Measurements from ENCODE around the gene MT1HL1. TPM values are rescaled to one million over a fixed set of nuclear protein-coding genes. Genes with fewer than 3 reads are reported as not detected.

MT1HL1 gene
- total and polyA plus RNA-seq, 7 experiments from 2014 or later = not detected

DNA sequence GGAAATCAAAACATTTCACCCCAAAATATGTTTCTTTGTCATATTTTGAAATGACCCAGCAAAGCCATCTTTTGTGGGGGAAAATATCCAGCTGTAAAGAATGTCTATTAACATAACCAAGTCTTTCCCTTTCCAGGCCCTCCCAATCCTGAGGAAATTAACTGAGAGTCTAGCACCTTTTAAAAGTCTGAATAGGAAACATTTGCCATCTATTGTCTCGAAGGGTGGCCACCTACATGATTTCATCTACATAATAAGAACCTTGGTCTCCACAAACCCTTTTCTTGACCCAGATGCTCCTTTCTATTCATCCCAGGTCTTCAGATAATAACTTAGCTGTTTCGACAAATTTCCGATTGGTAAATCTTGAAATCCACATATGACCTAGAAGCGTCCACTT, 5.4 kb upstream of the MT1HL1 start:
- no peaks in the 10 kb centered on the region for H3K27me3 ChIP-seq (ENCODE audit: control insufficient read depth in 2 of 2, insufficient read depth in 2 of 2, low read length in 2 of 2)
- no peaks in the 10 kb centered on the region for H3K9me3 ChIP-seq (ENCODE audit: control insufficient read depth in 2 of 3, low read length in 3 of 3)
- ATAC-seq = no peak
- no peak for DNase-seq
- H3K27me3 Mint-ChIP-seq = peaks cover 0 to 13% (median 4%) of the 10 kb centered on the region in 5 donors
- no peaks in the 10 kb centered on the region for H3K36me3 ChIP-seq (ENCODE audit: control insufficient read depth in 2 of 3, insufficient read depth in 3 of 3, low read length in 3 of 3)
- no peaks in the 10 kb centered on the region for H3K36me3 Mint-ChIP-seq
- H3K9me3 Mint-ChIP-seq = peaks cover 0 to 2% (median 0%) of the 10 kb centered on the region in 11 donors
- CTCF ChIA-PET = no interaction called here
- no peaks in the 10 kb centered on the region for H3K4me1 ChIP-seq (ENCODE audit: control insufficient read depth in 2 of 2, insufficient read depth in 2 of 2, low read length in 2 of 2)
- H3K4me3 ChIP-seq (ENCODE audit: low read length) = no peak overlapping the region
- no peak overlapping the region for H3K27ac Mint-ChIP-seq
- H3K4me3 Mint-ChIP-seq = no peak overlapping the region
- intact Hi-C loops (cut with micrococcal nuclease) = no loop called here
- H3K4me1 Mint-ChIP-seq = no peaks in the 10 kb centered on the region
- POLR2A ChIA-PET = no interaction called here
- H3K27ac ChIP-seq (ENCODE audit: low read depth, low read length) = no peak overlapping the region

DNA sequence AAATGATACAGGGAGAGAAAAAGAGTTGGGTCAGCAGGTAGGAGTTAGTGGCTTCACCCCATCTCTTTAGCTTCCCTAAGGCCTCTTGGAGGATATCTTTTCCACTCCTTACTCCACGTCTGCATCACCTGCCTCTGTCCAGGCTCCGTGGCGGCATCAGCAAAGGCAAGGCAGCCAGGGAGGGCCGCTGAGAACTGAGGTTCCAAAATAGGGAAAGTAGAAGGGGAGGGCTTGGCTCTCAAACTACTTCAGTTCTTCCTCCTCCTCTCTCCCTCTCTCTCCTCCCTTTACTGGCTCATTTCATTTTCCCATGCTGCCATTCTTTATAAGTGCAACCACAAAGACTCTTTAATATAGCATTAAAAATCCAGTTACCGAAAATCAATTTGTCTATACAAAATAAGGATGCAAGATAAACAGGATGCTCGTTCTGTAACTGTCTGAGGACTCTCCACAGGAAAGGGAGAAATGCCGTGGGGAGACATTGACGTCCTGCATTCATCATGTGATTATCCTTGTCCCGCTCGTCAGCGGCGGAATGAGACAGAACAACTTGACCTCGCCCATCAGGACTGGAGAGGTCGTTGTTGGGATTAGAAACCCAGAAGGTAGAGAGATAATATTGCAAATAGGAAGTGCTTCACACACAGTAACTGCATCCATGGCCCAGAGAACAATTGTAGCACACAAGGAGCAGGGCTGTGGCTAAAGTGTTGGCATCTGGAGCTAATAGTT, 3.1 kb upstream of the MT1HL1 start:
- ChIA-PET POLR2A (no interaction called here), CTCF (no interaction called here)
- H3K9me3 Mint-ChIP-seq = peaks cover 0 to 2% (median 0%) of the 10 kb centered on the region in 11 donors
- no peak for DNase-seq
- ATAC-seq = no peak
- H3K4me1 Mint-ChIP-seq = no peaks in the 10 kb centered on the region
- Histone ChIP-seq H3K27ac (ENCODE audit: low read depth, low read length) (no peak overlapping the region), H3K4me3 (ENCODE audit: low read length) (no peak overlapping the region), H3K36me3 (ENCODE audit: control insufficient read depth in 2 of 3, insufficient read depth in 3 of 3, low read length in 3 of 3) (no peaks in the 10 kb centered on the region), H3K4me1 (ENCODE audit: control insufficient read depth in 2 of 2, insufficient read depth in 2 of 2, low read length in 2 of 2) (no peaks in the 10 kb centered on the region), H3K9me3 (ENCODE audit: control insufficient read depth in 2 of 3, low read length in 3 of 3) (no peaks in the 10 kb centered on the region), H3K27me3 (ENCODE audit: control insufficient read depth in 2 of 2, insufficient read depth in 2 of 2, low read length in 2 of 2) (no peaks in the 10 kb centered on the region)
- peaks cover 0 to 20% (median 7%) of the 10 kb centered on the region in 5 donors for H3K27me3 Mint-ChIP-seq
- no peak overlapping the region for H3K27ac Mint-ChIP-seq
- no peak overlapping the region for H3K4me3 Mint-ChIP-seq
- no peaks in the 10 kb centered on the region for H3K36me3 Mint-ChIP-seq
- intact Hi-C loops (cut with micrococcal nuclease) = no loop called here

- CTCF ChIA-PET = no interaction called here
- H3K4me3 Mint-ChIP-seq = no peak overlapping the region
- no peak for DNase-seq
- Histone ChIP-seq H3K9me3 (ENCODE audit: control insufficient read depth in 2 of 3, low read length in 3 of 3) (no peaks in the 10 kb centered on the region), H3K27ac (ENCODE audit: low read depth, low read length) (no peak overlapping the region), H3K4me1 (ENCODE audit: control insufficient read depth in 2 of 2, insufficient read depth in 2 of 2, low read length in 2 of 2) (no peaks in the 10 kb centered on the region), H3K27me3 (ENCODE audit: control insufficient read depth in 2 of 2, insufficient read depth in 2 of 2, low read length in 2 of 2) (no peaks in the 10 kb centered on the region), H3K36me3 (ENCODE audit: control insufficient read depth in 2 of 3, insufficient read depth in 3 of 3, low read length in 3 of 3) (no peaks in the 10 kb centered on the region), H3K4me3 (ENCODE audit: low read length) (no peak overlapping the region)
- ATAC-seq = no peak
- no peaks in the 10 kb centered on the region for H3K36me3 Mint-ChIP-seq
- no peak overlapping the region for H3K27ac Mint-ChIP-seq
- peaks cover 0 to 2% (median 0%) of the 10 kb centered on the region in 11 donors for H3K9me3 Mint-ChIP-seq
- POLR2A ChIA-PET = no interaction called here
- intact Hi-C loops (cut with micrococcal nuclease) = no loop called here
- H3K27me3 Mint-ChIP-seq = peaks cover 0 to 26% (median 11%) of the 10 kb centered on the region in 5 donors
- H3K4me1 Mint-ChIP-seq = no peaks in the 10 kb centered on the region
These were observed 1.4 kb upstream of the MT1HL1 start for GRCh38 chr1:237005674-237006073.

- Mint-ChIP-seq H3K36me3 (no peaks in the 10 kb centered on the region), H3K27me3 (peaks cover 0 to 26% (median 8%) of the 10 kb centered on the region in 5 donors), H3K4me3 (no peak overlapping the region), H3K4me1 (peaks cover 0 to 2% (median 0%) of the 10 kb centered on the region in 7 donors), H3K27ac (no peak overlapping the region), H3K9me3 (peaks cover 0 to 2% (median 0%) of the 10 kb centered on the region in 11 donors)
- intact Hi-C loops (cut with micrococcal nuclease) = no loop called here
- Histone ChIP-seq H3K4me3 (ENCODE audit: low read length) (no peak overlapping the region), H3K27me3 (ENCODE audit: control insufficient read depth in 2 of 2, insufficient read depth in 2 of 2, low read length in 2 of 2) (no peaks in the 10 kb centered on the region), H3K4me1 (ENCODE audit: control insufficient read depth in 2 of 2, insufficient read depth in 2 of 2, low read length in 2 of 2) (no peaks in the 10 kb centered on the region), H3K36me3 (ENCODE audit: control insufficient read depth in 2 of 3, insufficient read depth in 3 of 3, low read length in 3 of 3) (no peaks in the 10 kb centered on the region), H3K27ac (ENCODE audit: low read depth, low read length) (no peak overlapping the region), H3K9me3 (ENCODE audit: control insufficient read depth in 2 of 3, low read length in 3 of 3) (no peaks in the 10 kb centered on the region)
- ATAC-seq (no peak), DNase-seq (no peak)
- POLR2A ChIA-PET = no interaction called here
- CTCF ChIA-PET = no interaction called here
These were observed 725 bp downstream of the MT1HL1 start for GRCh38 chr1:237003516-237003915.

DNA sequence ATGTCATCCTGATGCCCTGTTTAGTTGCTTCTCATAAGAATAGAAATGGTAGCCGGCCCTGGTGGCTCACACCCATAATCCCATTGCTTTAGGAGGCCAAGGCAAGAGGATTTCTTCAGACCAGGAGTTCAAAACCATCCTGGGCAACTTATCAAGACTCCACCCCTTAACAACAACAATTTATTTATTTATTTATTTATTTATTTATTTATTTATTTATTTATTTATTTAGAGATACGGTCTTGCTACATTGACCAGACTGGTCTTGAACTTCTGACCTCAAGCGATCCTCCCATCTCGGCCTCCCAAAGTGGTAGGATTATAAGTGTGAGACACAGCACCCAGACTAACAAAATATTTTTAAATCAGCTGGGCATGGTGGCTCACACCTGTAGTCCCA, 4.0 kb downstream of the MT1HL1 start:
- ATAC-seq (no peak), DNase-seq (no peak)
- no peaks in the 10 kb centered on the region for H3K27me3 ChIP-seq (ENCODE audit: control insufficient read depth in 2 of 2, insufficient read depth in 2 of 2, low read length in 2 of 2)
- H3K9me3 ChIP-seq (ENCODE audit: control insufficient read depth in 2 of 3, low read length in 3 of 3) = no peaks in the 10 kb centered on the region
- H3K4me3 Mint-ChIP-seq = no peak overlapping the region
- no peaks in the 10 kb centered on the region for H3K4me1 ChIP-seq (ENCODE audit: control insufficient read depth in 2 of 2, insufficient read depth in 2 of 2, low read length in 2 of 2)
- CTCF ChIA-PET = no interaction called here
- H3K27ac ChIP-seq (ENCODE audit: low read depth, low read length) = no peak overlapping the region
- POLR2A ChIA-PET = no interaction called here
- peaks cover 0 to 2% (median 0%) of the 10 kb centered on the region in 11 donors for H3K9me3 Mint-ChIP-seq
- intact Hi-C loops (cut with micrococcal nuclease) = no loop called here
- no peaks in the 10 kb centered on the region for H3K36me3 Mint-ChIP-seq
- no peak overlapping the region for H3K4me3 ChIP-seq (ENCODE audit: low read length)
- H3K27me3 Mint-ChIP-seq = peaks cover 0 to 22% (median 7%) of the 10 kb centered on the region in 5 donors
- peaks cover 0 to 2% (median 0%) of the 10 kb centered on the region in 7 donors for H3K4me1 Mint-ChIP-seq
- H3K36me3 ChIP-seq (ENCODE audit: control insufficient read depth in 2 of 3, insufficient read depth in 3 of 3, low read length in 3 of 3) = no peaks in the 10 kb centered on the region
- no peak overlapping the region for H3K27ac Mint-ChIP-seq

DNA sequence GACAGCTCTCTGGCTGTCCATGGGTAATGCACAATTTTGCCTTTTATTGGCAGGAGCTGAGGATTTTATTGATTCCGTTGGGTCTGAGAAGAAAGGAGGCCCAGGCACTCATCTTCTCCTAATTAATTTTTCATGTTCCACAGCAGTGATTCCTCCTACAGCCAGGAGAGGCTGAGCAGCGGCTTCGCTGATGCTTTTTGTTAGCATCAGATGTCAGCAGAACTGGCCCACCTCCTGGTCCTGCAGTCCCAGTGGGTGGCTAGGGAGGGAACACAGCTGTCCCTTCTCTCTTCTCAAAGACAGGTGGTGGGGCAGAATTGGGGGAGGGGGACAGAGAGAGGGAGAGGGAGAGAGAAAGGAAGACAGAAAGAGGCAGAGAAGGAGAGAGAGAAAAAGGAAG, 5.7 kb downstream of the MT1HL1 start:
- no peak overlapping the region for H3K27ac ChIP-seq (ENCODE audit: low read depth, low read length)
- ChIA-PET CTCF (no interaction called here), POLR2A (no interaction called here)
- no peak for ATAC-seq
- intact Hi-C loops (cut with micrococcal nuclease) = no loop called here
- H3K4me3 Mint-ChIP-seq = no peak overlapping the region
- H3K36me3 Mint-ChIP-seq = no peaks in the 10 kb centered on the region
- no peaks in the 10 kb centered on the region for H3K4me1 ChIP-seq (ENCODE audit: control insufficient read depth in 2 of 2, insufficient read depth in 2 of 2, low read length in 2 of 2)
- no peaks in the 10 kb centered on the region for H3K9me3 ChIP-seq (ENCODE audit: control insufficient read depth in 2 of 3, low read length in 3 of 3)
- H3K9me3 Mint-ChIP-seq = peaks cover 0 to 2% (median 0%) of the 10 kb centered on the region in 11 donors
- no peaks in the 10 kb centered on the region for H3K27me3 ChIP-seq (ENCODE audit: control insufficient read depth in 2 of 2, insufficient read depth in 2 of 2, low read length in 2 of 2)
- H3K27me3 Mint-ChIP-seq = peaks cover 0 to 31% (median 6%) of the 10 kb centered on the region in 5 donors
- no peak overlapping the region for H3K4me3 ChIP-seq (ENCODE audit: low read length)
- H3K27ac Mint-ChIP-seq = no peak overlapping the region
- peaks cover 0 to 2% (median 0%) of the 10 kb centered on the region in 7 donors for H3K4me1 Mint-ChIP-seq
- DNase-seq = no peak
- H3K36me3 ChIP-seq (ENCODE audit: control insufficient read depth in 2 of 3, insufficient read depth in 3 of 3, low read length in 3 of 3) = no peaks in the 10 kb centered on the region

GRCh38 chr1:236997882-236998281, 6.4 kb downstream of the MT1HL1 start:
- H3K36me3 Mint-ChIP-seq = no peaks in the 10 kb centered on the region
- H3K9me3 Mint-ChIP-seq = peaks cover 0 to 4% (median 0%) of the 10 kb centered on the region in 11 donors
- intact Hi-C loops (cut with micrococcal nuclease) = no loop called here
- H3K9me3 ChIP-seq (ENCODE audit: control insufficient read depth in 2 of 3, low read length in 3 of 3) = no peaks in the 10 kb centered on the region
- H3K27me3 Mint-ChIP-seq = peaks cover 0 to 31% (median 5%) of the 10 kb centered on the region in 5 donors
- CTCF ChIA-PET = no interaction called here
- H3K27me3 ChIP-seq (ENCODE audit: control insufficient read depth in 2 of 2, insufficient read depth in 2 of 2, low read length in 2 of 2) = no peaks in the 10 kb centered on the region
- H3K4me3 Mint-ChIP-seq = no peak overlapping the region
- H3K4me1 Mint-ChIP-seq = peaks cover 0 to 2% (median 0%) of the 10 kb centered on the region in 7 donors
- POLR2A ChIA-PET = no interaction called here
- ATAC-seq = no peak
- DNase-seq = no peak
- H3K4me3 ChIP-seq (ENCODE audit: low read length) = no peak overlapping the region
- no peaks in the 10 kb centered on the region for H3K36me3 ChIP-seq (ENCODE audit: control insufficient read depth in 2 of 3, insufficient read depth in 3 of 3, low read length in 3 of 3)
- H3K27ac ChIP-seq (ENCODE audit: low read depth, low read length) = no peak overlapping the region
- no peaks in the 10 kb centered on the region for H3K4me1 ChIP-seq (ENCODE audit: control insufficient read depth in 2 of 2, insufficient read depth in 2 of 2, low read length in 2 of 2)
- H3K27ac Mint-ChIP-seq = no peak overlapping the region
